Body of pancreas (tissue), 4 donors: ENCODE measurements around the gene MRPS24. TPM values are rescaled to one million over a fixed set of nuclear protein-coding genes. Genes with fewer than 3 reads are reported as not detected.

Experiments
- ATAC-seq: fragments of 150-250 bp; one replicate; pipeline ENCODE4 v1.9.1; 2016
- DNase-seq, 4 donors: peaks; one replicate each; pipeline ENCODE4 v3.0.0-alpha.2; 2019
- H3K27ac ChIP-seq, 4 donors: fragments of 200-600 bp; sonication (generic); 1 replicate in 3 of 4; 2 replicates in 1 of 4; pipeline versions ENCODE4 v1.5.1 to v1.6.1; 2016 to 2019; ENCODE audit warnings: mild to moderate bottlenecking in 1 of 4, mixed read lengths in 1 of 4, moderate library complexity in 1 of 4
- H3K27me3 ChIP-seq, 2 donors: fragments of 200-600 bp; sonication (generic); one replicate each; pipeline ENCODE4 v1.6.0; 2016; ENCODE audit warnings: mild to moderate bottlenecking in 1 of 2
- H3K36me3 ChIP-seq, 2 donors: fragments of 200-600 bp; sonication (generic); replicated peaks in 1 of 2; 2 replicates each; pipeline ENCODE4 v1.5.1; 2016; ENCODE audit warnings: low read depth in 2 of 2; ENCODE audit not compliant: insufficient read depth in 1 of 2
- H3K4me1 ChIP-seq: fragments of 200-600 bp; sonication (generic); one replicate; pipeline ENCODE4 v1.6.0; 2016
- H3K4me3 ChIP-seq, 2 donors: fragments of 200-600 bp; sonication (generic); 1 replicate in 1 of 2; 2 replicates in 1 of 2; pipeline ENCODE4 v1.5.1; 2016 to 2019
- H3K9me3 ChIP-seq, 3 donors: fragments of 200-600 bp; sonication (generic); 1 replicate in 2 of 3; 2 replicates in 1 of 3; pipeline ENCODE4 v1.5.1; 2016
- POLR2A ChIP-seq, 3 donors: fragments of 450-650 bp; IDR thresholded peaks; one replicate each; pipeline ENCODE4 v1.6.1; 2016; ENCODE audit warnings: antibody characterized with exemption in 3 of 3, mild to moderate bottlenecking in 2 of 3
- WGBS, 2 donors: methylation state at CpG; one replicate each; pipeline ENCODE4 v1.1.5; 2017; 5-methylcytosine and 5-hydroxymethylcytosine counted together
- intact Hi-C: fragments of 100-400 bp; cut with DNase I; formaldehyde crosslinking; loops from one replicate; pipeline ENCODE4 v1.15.1; 2023
- total RNA-seq, 2 donors: library from RNA; depleted of rRNA; stranded (reverse); fragments of >200 nt; gene quantifications; one replicate each; pipeline ENCODE4 v1.1.0, GENCODE V29; 2016
- TF ChIP-seq, protein P1 (sequence below), 7 experiments: fragments of 450-650 bp in 4 of 7; fragments of 200-600 bp in 3 of 7; sonication (generic) in 3 of 7; IDR thresholded peaks; one replicate each; pipeline ENCODE4 v1.5.1; 2016 to 2019; ENCODE audit warnings: antibody characterized with exemption in 7 of 7

MRPS24 gene
- total RNA-seq, 2 donors from 2014 or later, result 81.7 to 99.9 TPM

DNA sequence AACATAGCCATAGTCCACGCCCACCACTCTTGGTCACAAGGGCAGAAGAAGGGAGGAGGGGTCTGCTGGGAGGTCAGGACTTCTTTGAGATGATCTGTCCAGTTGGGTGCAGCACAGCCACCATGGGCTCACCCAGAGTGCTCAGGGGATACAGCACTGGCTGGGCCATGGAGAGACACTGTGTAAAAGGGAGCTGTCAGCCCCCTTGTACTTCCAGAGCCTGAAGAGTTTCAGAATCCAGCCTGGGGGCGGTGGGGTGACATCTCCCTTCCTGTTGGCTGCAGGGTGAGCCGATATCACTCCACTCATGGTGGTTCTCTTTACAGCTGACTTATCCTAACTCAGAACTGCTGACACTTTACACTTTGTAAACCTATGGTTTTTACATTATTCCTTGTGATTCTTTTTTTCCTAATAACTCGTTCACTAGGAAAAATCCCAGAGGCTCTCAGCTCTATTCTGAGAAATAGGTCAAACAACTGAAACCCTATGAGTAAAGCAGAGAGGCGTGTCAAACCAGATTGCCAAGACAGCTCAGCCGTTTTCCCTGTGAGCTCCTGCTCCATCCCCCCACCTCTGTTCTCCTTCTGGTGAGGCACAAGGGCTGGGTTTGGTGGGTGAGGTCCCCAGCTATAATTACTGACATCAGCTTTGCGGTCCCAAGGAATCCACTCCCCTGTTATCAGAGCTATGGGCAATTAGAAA lies 3.2 kb upstream of the MRPS24 start:
- ATAC-seq (no peak), DNase-seq (peak in 2 of 4 donors; percentile 25 to 48)
- TF ChIP-seq, protein P1, sequence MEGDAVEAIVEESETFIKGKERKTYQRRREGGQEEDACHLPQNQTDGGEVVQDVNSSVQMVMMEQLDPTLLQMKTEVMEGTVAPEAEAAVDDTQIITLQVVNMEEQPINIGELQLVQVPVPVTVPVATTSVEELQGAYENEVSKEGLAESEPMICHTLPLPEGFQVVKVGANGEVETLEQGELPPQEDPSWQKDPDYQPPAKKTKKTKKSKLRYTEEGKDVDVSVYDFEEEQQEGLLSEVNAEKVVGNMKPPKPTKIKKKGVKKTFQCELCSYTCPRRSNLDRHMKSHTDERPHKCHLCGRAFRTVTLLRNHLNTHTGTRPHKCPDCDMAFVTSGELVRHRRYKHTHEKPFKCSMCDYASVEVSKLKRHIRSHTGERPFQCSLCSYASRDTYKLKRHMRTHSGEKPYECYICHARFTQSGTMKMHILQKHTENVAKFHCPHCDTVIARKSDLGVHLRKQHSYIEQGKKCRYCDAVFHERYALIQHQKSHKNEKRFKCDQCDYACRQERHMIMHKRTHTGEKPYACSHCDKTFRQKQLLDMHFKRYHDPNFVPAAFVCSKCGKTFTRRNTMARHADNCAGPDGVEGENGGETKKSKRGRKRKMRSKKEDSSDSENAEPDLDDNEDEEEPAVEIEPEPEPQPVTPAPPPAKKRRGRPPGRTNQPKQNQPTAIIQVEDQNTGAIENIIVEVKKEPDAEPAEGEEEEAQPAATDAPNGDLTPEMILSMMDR (IDR thresholded peaks at IDR 0.05), result no peak
- Histone ChIP-seq H3K27ac (no peak overlapping the region), H3K4me1 (peaks cover 16% of the 10 kb centered on the region), H3K36me3 (peaks cover 1 to 2% of the 10 kb centered on the region in 2 donors), H3K9me3 (no peaks in the 10 kb centered on the region), H3K4me3 (no peak overlapping the region), H3K27me3 (no peaks in the 10 kb centered on the region)
- 36 to 45% methylated on average over 7 of the region's 7 CpGs for WGBS, 2 donors
- intact Hi-C loops, result no loop called here

DNA sequence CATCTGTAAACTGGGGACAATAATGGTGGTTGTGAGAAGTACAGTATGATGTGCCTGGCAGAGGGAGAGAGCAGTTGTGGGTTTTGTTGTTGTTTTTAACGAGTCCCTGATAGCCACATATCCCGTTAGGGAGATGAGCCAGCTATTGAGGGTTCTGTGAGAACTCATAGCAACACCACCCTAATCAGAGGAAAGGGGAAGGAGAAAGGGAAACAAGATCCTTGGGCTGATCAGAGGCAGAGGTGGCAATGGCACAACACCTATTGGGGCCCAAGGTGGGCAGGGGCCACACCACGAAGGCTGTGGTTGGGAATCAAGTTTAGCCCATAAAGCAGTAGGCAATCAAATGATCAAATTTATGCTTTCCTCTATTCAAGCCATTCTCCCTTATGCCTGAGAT lies 1.7 kb upstream of the MRPS24 start:
- intact Hi-C loops, result no loop called here
- Histone ChIP-seq H3K4me1 (peaks cover 16% of the 10 kb centered on the region), H3K36me3 (peaks cover 0 to 6% of the 10 kb centered on the region in 2 donors), H3K9me3 (no peaks in the 10 kb centered on the region), H3K27ac (no peak overlapping the region), H3K4me3 (no peak overlapping the region), H3K27me3 (no peaks in the 10 kb centered on the region)
- ATAC-seq, result no peak
- TF ChIP-seq, protein P1 (IDR thresholded peaks at IDR 0.05), result no peak
- TF ChIP-seq POLR2A (IDR thresholded peaks at IDR 0.05), result no peak
- WGBS, 2 donors, result 69 to 85% methylated on average over 3 of the region's 3 CpGs
- no peak for DNase-seq

DNA sequence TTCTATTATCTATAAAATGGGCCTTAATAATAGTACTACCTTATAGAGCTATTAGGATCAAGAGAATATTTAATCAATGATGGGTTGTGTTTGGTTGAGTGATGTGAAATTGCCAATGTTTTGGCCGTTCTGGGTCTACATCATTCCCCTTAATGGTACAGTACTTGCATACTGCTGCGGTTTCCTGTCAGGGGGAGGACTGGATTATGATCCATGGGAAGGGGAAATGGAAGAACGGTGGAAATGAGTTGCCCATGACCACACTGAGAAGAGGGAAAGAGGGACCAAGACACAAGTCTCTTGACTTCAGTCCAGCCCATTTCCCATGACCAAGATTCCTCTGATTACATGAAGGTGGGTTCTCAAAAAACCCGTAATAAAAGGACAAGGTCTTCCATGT lies 999 bp upstream of the MRPS24 start:
- DNase-seq (no peak), ATAC-seq (no peak)
- H3K27me3 ChIP-seq, result no peaks in the 10 kb centered on the region
- no peak overlapping the region for H3K4me3 ChIP-seq
- H3K27ac ChIP-seq, result no peak overlapping the region
- intact Hi-C loops, result no loop called here
- H3K36me3 ChIP-seq, result peaks cover 0 to 6% of the 10 kb centered on the region in 2 donors
- no peaks in the 10 kb centered on the region for H3K9me3 ChIP-seq
- 77 to 84% methylated on average over 4 of the region's 4 CpGs for WGBS, 2 donors
- no peak for TF ChIP-seq POLR2A (IDR thresholded peaks at IDR 0.05)
- TF ChIP-seq, protein P1 (IDR thresholded peaks at IDR 0.05), result no peak
- H3K4me1 ChIP-seq, result peaks cover 16% of the 10 kb centered on the region

DNA sequence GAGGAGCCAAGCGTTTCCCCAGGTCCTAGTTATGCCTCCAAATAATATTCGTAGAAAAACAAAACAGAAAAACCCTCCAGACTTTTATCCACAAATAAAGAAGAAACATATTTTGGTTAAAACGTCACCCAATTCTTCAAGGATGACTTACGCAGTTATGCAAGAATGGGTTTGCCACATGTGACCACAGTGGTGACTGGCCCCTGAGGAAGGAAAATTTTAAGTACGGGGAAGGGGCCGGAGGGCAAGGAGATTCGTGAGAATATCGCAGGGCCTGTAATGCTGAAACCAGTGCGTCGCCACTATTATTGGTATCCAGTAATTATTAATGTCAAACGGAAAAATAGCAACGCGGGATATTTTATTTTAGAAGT lies 537 bp upstream of the MRPS24 start:
- H3K36me3 ChIP-seq, result peaks cover 0 to 6% of the 10 kb centered on the region in 2 donors
- 37 to 40% methylated on average over 13 of the region's 13 CpGs for WGBS, 2 donors
- peaks cover 16% of the 10 kb centered on the region for H3K4me1 ChIP-seq
- intact Hi-C loops, result loop anchor here (10.0 kb wide), 1 partner anchor 55 kb away; the partner anchor contains the start of gene UBE2D4
- H3K4me3 ChIP-seq, result peak overlapping the region in 1 of 2 donors; percentile 92
- no peaks in the 10 kb centered on the region for H3K27me3 ChIP-seq
- TF ChIP-seq, protein P1 (IDR thresholded peaks at IDR 0.05), result no peak
- no peak for TF ChIP-seq POLR2A (IDR thresholded peaks at IDR 0.05)
- ATAC-seq (peak; percentile 20), DNase-seq (peak in 2 of 4 donors; percentile 38 to 43)
- peak overlapping the region; percentile 36 to 83 (median 76) for H3K27ac ChIP-seq
- H3K9me3 ChIP-seq, result no peaks in the 10 kb centered on the region

DNA sequence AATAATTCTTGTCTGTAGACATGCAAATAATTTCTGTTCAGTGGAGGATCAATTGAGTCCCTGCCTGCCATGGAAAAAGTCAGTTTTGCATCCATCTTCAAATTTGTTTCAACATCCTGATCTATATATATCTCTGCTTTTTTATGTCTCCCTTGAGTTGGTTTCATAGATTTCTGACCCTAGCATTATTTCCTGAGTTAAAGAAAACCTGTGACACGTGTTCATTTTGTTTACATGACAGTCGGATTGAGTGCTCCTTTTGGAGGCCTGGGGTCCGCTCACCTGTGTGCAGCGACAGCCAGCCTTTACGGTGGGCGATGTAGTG lies 674 bp downstream of the MRPS24 start:
- H3K36me3 ChIP-seq, result peaks cover 0 to 6% of the 10 kb centered on the region in 2 donors
- H3K4me1 ChIP-seq, result peaks cover 16% of the 10 kb centered on the region
- WGBS, 2 donors, result 0 to 3% methylated on average over 6 of the region's 6 CpGs
- H3K27ac ChIP-seq, result peak overlapping the region in 3 of 4 donors; percentile 76 to 83 (median 76)
- H3K4me3 ChIP-seq, result peak overlapping the region; percentile 92 to 98
- no peak for ATAC-seq
- intact Hi-C loops, result loop anchor here (10.0 kb wide), 1 partner anchor 56 kb away; the partner anchor contains the start of gene UBE2D4
- TF ChIP-seq, protein P1 (IDR thresholded peaks at IDR 0.05), result no peak
- no peak for TF ChIP-seq POLR2A (IDR thresholded peaks at IDR 0.05)
- no peaks in the 10 kb centered on the region for H3K9me3 ChIP-seq
- no peaks in the 10 kb centered on the region for H3K27me3 ChIP-seq
- DNase-seq, result no peak
